ENCODE measurements around the gene NKX6-2.

Gene NKX6-2

GRCh38 chr10:132796846-132797245 lies 10.9 kb upstream of the NKX6-2 start:
- Histone ChIP-seq H3K9ac (ENCODE audit: low read depth, low read length) (no peak overlapping the region), H3K79me2 (ENCODE audit: insufficient read depth, low read length) (no peaks in the 10 kb centered on the region), H3K27ac (ENCODE audit: low read length) (no peak overlapping the region), H4K20me1 (ENCODE audit: insufficient read depth, low read length) (no peaks in the 10 kb centered on the region), H3K9me3 (ENCODE audit: insufficient read depth, low read length, severe bottlenecking) (no peaks in the 10 kb centered on the region), H3K4me1 (ENCODE audit: insufficient read depth, low read length) (no peaks in the 10 kb centered on the region), H2AFZ (ENCODE audit: low read depth, low read length) (no peak overlapping the region), H3K27me3 (ENCODE audit: insufficient read depth, low read length, poor library complexity) (no peaks in the 10 kb centered on the region), H3K4me3 (ENCODE audit: low read depth in 1 of 2, low read length in 2 of 2) (no peak overlapping the region), H3K4me2 (ENCODE audit: insufficient read depth, low read length) (no peak overlapping the region), H3K36me3 (ENCODE audit: insufficient read depth, low read length) (no peaks in the 10 kb centered on the region)
- ATAC-seq (ENCODE audit: insufficient read depth, low read depth) = no peak
- no peak for DNase-seq
- TF ChIP-seq EZH2 (IDR thresholded peaks at IDR 0.05; ENCODE audit: borderline replicate concordance, low read depth, low read length, severe bottlenecking) (no peak), CTCF (IDR thresholded peaks at IDR 0.05; ENCODE audit: borderline replicate concordance, extremely low read depth, low read length, poor library complexity, severe bottlenecking) (no peak)

GRCh38 chr10:132793871-132794849 lies 8.2 kb upstream of the NKX6-2 start:
- H2AFZ ChIP-seq (ENCODE audit: low read depth, low read length) = no peak overlapping the region
- H3K9me3 ChIP-seq (ENCODE audit: insufficient read depth, low read length, severe bottlenecking) = no peaks in the 10 kb centered on the region
- H3K4me2 ChIP-seq (ENCODE audit: insufficient read depth, low read length) = no peak overlapping the region
- no peaks in the 10 kb centered on the region for H3K4me1 ChIP-seq (ENCODE audit: insufficient read depth, low read length)
- H3K9ac ChIP-seq (ENCODE audit: low read depth, low read length) = no peak overlapping the region
- no peaks in the 10 kb centered on the region for H3K79me2 ChIP-seq (ENCODE audit: insufficient read depth, low read length)
- DNase-seq = no peak
- no peaks in the 10 kb centered on the region for H3K27me3 ChIP-seq (ENCODE audit: insufficient read depth, low read length, poor library complexity)
- no peaks in the 10 kb centered on the region for H4K20me1 ChIP-seq (ENCODE audit: insufficient read depth, low read length)
- H3K4me3 ChIP-seq (ENCODE audit: low read depth in 1 of 2, low read length in 2 of 2) = no peak overlapping the region
- no peak for TF ChIP-seq EZH2 (IDR thresholded peaks at IDR 0.05; ENCODE audit: borderline replicate concordance, low read depth, low read length, severe bottlenecking)
- peak; percentile 12 for TF ChIP-seq CTCF (IDR thresholded peaks at IDR 0.05; ENCODE audit: borderline replicate concordance, extremely low read depth, low read length, poor library complexity, severe bottlenecking)
- H3K27ac ChIP-seq (ENCODE audit: low read length) = no peak overlapping the region
- H3K36me3 ChIP-seq (ENCODE audit: insufficient read depth, low read length) = no peaks in the 10 kb centered on the region
- ATAC-seq (ENCODE audit: insufficient read depth, low read depth) = no peak

GRCh38 chr10:132793213-132793612 lies 7.3 kb upstream of the NKX6-2 start:
- H3K9ac ChIP-seq (ENCODE audit: low read depth, low read length) = no peak overlapping the region
- no peak overlapping the region for H2AFZ ChIP-seq (ENCODE audit: low read depth, low read length)
- H3K4me3 ChIP-seq (ENCODE audit: low read depth in 1 of 2, low read length in 2 of 2) = no peak overlapping the region
- H3K27me3 ChIP-seq (ENCODE audit: insufficient read depth, low read length, poor library complexity) = no peaks in the 10 kb centered on the region
- H3K4me1 ChIP-seq (ENCODE audit: insufficient read depth, low read length) = no peaks in the 10 kb centered on the region
- TF ChIP-seq EZH2 (IDR thresholded peaks at IDR 0.05; ENCODE audit: borderline replicate concordance, low read depth, low read length, severe bottlenecking) = no peak
- TF ChIP-seq CTCF (IDR thresholded peaks at IDR 0.05; ENCODE audit: borderline replicate concordance, extremely low read depth, low read length, poor library complexity, severe bottlenecking) = peak; percentile 7
- no peaks in the 10 kb centered on the region for H4K20me1 ChIP-seq (ENCODE audit: insufficient read depth, low read length)
- H3K9me3 ChIP-seq (ENCODE audit: insufficient read depth, low read length, severe bottlenecking) = no peaks in the 10 kb centered on the region
- H3K79me2 ChIP-seq (ENCODE audit: insufficient read depth, low read length) = no peaks in the 10 kb centered on the region
- ATAC-seq (ENCODE audit: insufficient read depth, low read depth) = no peak
- no peak overlapping the region for H3K4me2 ChIP-seq (ENCODE audit: insufficient read depth, low read length)
- DNase-seq = no peak
- no peaks in the 10 kb centered on the region for H3K36me3 ChIP-seq (ENCODE audit: insufficient read depth, low read length)
- no peak overlapping the region for H3K27ac ChIP-seq (ENCODE audit: low read length)
